HG03565 (cell line): ENCODE results near the gene UVSSA.
"Not testable (repeated sequence)": the region's sequence is repeated elsewhere in the genome, so short reads cannot be mapped to it uniquely, and the experiment has no call there.

ENCODE experiments used
- ATAC-seq: cut with Tn5 transposase; IDR thresholded peaks from one replicate; pipeline ENCODE4 v1.9.1; 2021; ENCODE audit warnings: mild to moderate bottlenecking, moderate library complexity; ENCODE audit not compliant: unreplicated experiment

UVSSA gene

DNA sequence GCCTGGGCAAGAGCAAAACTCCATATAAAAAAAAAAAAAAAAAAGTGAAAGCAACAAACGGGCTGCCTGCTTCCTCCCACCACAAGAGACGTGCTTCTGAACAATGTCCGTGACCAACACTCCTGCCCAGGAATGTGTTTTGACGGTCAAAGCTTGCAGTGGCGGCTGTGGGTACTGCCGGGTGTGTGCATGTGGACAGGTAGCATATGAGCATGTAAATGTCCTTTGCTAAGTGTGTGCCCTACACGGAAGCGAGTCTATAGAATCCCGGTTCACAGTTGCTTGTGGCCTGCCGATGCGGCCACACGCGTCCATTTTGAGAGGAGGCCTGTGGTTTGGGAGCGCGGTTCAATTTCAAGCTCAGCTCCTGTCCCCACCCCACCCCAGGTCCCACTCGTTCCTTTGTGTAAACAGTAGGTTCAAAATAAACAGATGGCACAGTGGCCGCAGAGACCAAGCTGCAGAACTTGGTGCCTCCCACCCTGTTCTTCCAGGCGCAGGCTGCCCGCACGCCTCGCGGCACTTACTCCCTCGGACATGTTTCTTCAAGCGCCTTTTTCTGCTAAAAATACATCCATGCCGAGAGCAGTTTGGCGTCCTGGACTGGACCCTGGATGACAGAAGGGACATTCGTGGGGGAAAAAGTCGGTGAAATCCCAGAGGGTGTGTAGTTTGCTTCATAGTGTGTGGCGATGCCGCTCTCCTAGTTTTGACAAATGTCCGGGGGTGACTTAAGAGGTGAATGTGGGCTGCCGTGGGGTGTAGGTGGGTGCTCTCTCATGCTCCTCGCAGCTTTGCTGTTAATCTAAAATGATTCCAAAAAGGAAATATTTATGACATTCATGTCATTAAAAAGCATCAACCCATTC is 70.7 kb downstream of the UVSSA start:
- no peak for ATAC-seq

GRCh38 chr4:1418494-1419285 is 71.7 kb downstream of the UVSSA start:
- ATAC-seq, result no peak

GRCh38 chr4:1419708-1420107 is 72.7 kb downstream of the UVSSA start:
- ATAC-seq, result no peak

GRCh38 chr4:1421657-1422056 is 74.6 kb downstream of the UVSSA start:
- ATAC-seq, result no peak

- ATAC-seq, result no peak
These were observed 80.0 kb downstream of the UVSSA start for GRCh38 chr4:1427010-1427409.

- ATAC-seq, result not testable (repeated sequence)
These were observed 96.7 kb downstream of the UVSSA start for GRCh38 chr4:1443688-1444172.
